22Rv1 (cell line): ENCODE data around the gene TRPV4.

Experiments used
- H3K27ac ChIP-seq: fragments of 450-650 bp; 2 replicates; pipeline ENCODE4 v1.5.1; 2017
- ZFX ChIP-seq: fragments of 450-650 bp; IDR thresholded peaks from 2 replicates; pipeline ENCODE4 v1.6.1; 2017; ENCODE audit warnings: antibody characterized with exemption, borderline replicate concordance
- TF ChIP-seq, protein P1 (sequence below): fragments of 450-650 bp; IDR thresholded peaks from 2 replicates; pipeline ENCODE4 v1.5.1; 2017; ENCODE audit warnings: mild to moderate bottlenecking

Gene TRPV4

DNA sequence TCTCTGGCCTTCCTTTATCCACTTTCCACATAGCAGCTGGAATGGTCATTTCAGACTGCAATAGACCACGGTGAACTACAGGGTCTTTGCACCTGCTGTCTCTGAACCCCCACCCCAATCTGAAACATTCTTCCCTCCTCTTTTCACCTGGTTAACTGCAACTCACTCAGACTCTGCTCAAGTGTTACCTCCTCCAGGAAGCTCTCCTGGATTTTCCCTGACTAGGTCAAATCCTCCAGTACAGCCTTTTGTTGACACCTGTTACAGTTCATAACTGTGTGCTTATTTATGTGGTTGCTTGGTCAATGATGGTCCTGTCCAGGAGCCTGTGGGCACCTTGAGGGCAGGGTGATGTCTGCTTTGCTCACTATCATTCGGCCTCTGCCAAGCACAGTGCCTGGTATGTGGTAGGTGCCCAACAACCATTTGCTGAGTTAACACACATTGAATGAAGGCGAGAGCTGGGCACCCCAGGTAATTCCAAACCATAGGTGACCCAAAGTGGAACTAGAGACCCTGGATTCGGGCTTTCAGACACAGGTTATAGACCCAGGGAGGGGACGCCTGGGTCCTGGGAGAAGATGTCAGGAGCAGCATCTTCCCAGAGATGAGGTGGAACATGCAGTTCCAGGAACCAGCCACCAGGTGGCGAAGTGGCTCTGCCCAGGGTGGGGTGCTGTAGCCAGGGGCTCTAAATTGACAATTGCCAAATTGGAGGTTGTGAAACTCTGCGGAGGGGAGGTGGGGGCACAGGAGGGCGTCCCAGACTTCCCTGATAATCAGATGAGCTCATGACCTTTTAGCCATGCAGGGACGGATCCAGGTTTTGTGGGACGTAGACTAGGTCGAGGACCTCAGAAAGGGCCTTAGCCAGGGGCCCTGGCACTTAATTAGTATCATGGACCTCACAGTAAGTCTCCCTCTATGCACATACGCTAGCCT, 28.1 kb downstream of the TRPV4 start:
- TF ChIP-seq, protein P1, sequence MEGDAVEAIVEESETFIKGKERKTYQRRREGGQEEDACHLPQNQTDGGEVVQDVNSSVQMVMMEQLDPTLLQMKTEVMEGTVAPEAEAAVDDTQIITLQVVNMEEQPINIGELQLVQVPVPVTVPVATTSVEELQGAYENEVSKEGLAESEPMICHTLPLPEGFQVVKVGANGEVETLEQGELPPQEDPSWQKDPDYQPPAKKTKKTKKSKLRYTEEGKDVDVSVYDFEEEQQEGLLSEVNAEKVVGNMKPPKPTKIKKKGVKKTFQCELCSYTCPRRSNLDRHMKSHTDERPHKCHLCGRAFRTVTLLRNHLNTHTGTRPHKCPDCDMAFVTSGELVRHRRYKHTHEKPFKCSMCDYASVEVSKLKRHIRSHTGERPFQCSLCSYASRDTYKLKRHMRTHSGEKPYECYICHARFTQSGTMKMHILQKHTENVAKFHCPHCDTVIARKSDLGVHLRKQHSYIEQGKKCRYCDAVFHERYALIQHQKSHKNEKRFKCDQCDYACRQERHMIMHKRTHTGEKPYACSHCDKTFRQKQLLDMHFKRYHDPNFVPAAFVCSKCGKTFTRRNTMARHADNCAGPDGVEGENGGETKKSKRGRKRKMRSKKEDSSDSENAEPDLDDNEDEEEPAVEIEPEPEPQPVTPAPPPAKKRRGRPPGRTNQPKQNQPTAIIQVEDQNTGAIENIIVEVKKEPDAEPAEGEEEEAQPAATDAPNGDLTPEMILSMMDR: peak; percentile 100
- TF ChIP-seq ZFX: no peak

DNA sequence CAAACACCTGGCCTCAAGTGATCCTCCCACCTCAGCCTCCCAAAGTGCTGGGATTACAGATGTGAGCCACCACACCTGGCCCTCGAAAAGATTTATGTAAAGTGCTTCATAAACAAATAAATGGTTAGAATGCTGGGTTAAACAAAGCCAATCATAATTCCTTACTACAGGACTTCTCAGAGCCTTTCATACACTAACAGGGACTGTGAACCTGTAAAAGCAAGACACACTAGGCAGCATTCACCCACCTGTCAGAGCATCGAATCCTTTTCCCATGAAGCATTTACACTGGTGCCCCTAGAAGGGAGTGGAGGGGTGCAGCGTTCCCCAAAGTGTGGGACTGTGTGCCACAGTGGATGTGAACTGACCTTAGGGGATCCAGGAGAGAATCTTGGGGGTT, 29.5 kb downstream of the TRPV4 start:
- no peak overlapping the region for H3K27ac ChIP-seq

More for the DNA sequence above, 28.1 kb downstream of the TRPV4 start:
- H3K27ac ChIP-seq: no peak overlapping the region

DNA sequence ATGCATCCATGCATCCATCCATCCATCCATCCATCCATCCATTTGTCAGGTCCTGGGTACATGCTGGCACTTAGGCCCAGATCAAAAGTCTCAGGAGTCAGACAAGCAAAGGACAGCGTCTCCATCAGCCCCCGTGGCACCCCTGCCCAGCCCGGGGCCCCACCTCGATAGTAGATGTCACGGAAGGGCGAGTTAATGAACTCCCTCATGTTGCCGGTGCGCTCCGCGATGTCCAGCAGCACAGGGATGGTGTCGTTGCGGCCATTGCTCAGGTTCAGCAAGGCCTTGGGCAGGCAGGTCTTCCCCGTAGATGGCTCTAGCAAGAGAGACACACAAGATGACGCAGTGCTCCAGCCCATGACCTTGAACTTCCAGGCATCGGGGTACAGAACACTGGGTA, 30.4 kb downstream of the TRPV4 start:
- H3K27ac ChIP-seq: no peak overlapping the region
- TF ChIP-seq ZFX: no peak
- TF ChIP-seq, protein P1: no peak

More for the DNA sequence above, 29.5 kb downstream of the TRPV4 start:
- TF ChIP-seq, protein P1: no peak
- TF ChIP-seq ZFX: no peak

DNA sequence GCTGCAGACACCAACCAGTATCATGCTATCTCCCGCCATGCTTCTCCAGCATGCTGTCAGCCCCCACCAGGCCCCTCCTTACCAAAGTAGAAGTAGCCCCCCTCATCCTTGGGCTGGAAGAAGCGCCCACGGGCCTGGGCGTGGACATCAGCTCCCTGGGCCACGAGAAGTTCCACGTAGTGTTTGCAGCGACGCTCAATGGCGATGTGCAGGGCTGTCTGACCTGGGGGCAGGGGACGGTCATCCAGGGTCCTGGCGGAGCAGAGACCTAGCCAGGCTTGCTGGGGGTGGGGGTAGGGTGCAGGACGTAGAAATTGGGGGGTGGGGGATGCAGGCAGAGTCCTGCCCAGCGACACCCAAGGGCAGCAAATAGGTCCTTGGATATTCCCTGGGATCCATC, 32.7 kb downstream of the TRPV4 start:
- H3K27ac ChIP-seq: no peak overlapping the region
- TF ChIP-seq, protein P1: no peak
- TF ChIP-seq ZFX: no peak

DNA sequence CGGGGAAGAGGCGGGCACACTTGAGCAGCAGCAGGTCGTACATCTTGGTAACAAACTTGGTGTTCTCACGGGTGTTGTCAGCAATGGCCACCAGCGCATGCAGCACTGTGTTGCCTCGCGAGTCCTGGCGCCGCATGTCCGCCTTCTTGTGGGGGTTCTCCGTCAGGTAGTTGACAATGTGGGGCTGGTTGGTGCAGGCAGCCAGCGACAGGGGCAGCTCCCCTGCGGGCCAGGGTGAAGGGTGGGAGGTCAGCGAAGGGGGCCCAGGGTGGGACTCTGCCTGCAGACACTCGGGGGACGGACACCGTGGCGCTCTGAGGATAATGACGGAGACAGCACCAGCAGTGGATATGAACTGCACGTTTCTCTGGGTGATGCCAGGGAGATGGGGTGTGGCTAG, 34.5 kb downstream of the TRPV4 start:
- TF ChIP-seq, protein P1: no peak
- no peak for TF ChIP-seq ZFX
- no peak overlapping the region for H3K27ac ChIP-seq

DNA sequence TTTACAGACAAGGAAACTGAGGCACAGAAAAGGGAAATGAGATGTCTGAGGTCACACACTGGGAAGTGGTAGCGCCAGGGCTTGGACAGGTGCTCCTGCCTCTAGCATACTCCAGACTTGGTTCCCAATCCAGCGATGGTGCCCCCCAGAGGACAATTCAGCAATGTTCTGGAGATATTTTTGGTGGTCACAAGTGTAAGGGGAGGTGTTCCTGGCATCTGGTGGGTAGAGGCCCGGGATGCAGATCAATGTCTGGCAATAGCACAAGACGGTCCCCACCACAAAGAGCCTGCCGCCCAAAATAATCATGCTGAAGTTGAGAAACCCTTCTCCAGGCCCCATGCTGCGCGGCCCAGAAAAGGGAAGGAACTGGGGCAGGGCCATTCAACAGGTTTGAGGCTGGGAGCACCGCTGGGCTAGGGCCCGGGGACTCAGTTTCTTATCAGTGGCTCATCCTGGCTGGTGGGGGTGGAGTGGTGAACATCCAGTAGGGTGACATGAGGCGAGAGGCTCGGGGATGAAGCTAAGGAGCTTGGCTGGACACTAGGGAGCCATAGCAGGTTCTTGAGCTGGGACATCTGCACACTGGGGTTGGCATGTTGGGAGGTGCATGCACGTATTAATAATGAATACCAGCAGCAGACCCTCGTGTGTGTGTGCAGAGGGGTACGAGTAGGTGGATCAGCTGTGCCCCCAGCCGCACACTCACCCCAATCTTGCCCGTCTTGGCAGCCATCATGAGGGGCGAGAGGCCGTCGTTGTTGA, 35.1 kb downstream of the TRPV4 start:
- TF ChIP-seq ZFX: no peak
- TF ChIP-seq, protein P1: peak; percentile 62
- no peak overlapping the region for H3K27ac ChIP-seq
